ENCODE measurements around the gene GGT5.
"Not testable (repeated sequence)": the region's sequence is repeated elsewhere in the genome, so short reads cannot be mapped to it uniquely, and the experiment has no call there.

Gene GGT5

GRCh38 chr22:24264329-24264896, 19.5 kb upstream of the GGT5 start:
- not testable (repeated sequence) for DNase-seq (ENCODE audit: low read depth); H3K4me3 ChIP-seq (ENCODE audit: low read depth, low read length)

- not testable (repeated sequence) for DNase-seq (ENCODE audit: low read depth); H3K4me3 ChIP-seq (ENCODE audit: low read depth, low read length)
Measured at GRCh38 chr22:24263479-24263878, 18.6 kb upstream of the GGT5 start.

GRCh38 chr22:24262185-24262749, 17.4 kb upstream of the GGT5 start:
- not testable (repeated sequence) for DNase-seq (ENCODE audit: low read depth); H3K4me3 ChIP-seq (ENCODE audit: low read depth, low read length)

DNA sequence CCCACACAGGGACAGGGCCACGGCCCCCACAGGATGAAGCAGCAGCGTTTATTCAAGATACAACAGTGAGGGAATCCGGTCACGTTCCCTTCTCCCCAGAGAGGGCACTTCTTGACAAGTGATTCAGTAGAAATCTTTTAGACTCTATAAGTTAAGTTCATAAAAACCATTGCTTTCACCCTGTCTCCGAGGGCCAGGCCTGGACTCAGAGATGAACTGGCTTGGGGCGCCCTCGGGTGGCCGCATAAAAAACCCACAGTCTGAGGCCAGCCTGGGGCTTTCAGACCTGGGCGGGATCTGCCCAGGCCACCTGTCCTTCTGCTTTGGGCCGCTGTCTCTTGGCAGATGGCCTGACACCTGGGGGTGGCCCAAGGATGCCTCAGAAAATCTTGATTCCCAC, 14.6 kb upstream of the GGT5 start:
- not testable (repeated sequence) for H3K4me3 ChIP-seq (ENCODE audit: low read depth, low read length); DNase-seq (ENCODE audit: low read depth)

GRCh38 chr22:24256736-24257135, 11.9 kb upstream of the GGT5 start:
- not testable (repeated sequence) for DNase-seq (ENCODE audit: low read depth); H3K4me3 ChIP-seq (ENCODE audit: low read depth, low read length)

- H3K4me3 ChIP-seq (ENCODE audit: low read depth, low read length); DNase-seq (ENCODE audit: low read depth): not testable (repeated sequence)
Measured at GRCh38 chr22:24256136-24256535, 11.3 kb upstream of the GGT5 start.

- not testable (repeated sequence) for H3K4me3 ChIP-seq (ENCODE audit: low read depth, low read length); DNase-seq (ENCODE audit: low read depth)
Measured at GRCh38 chr22:24253126-24253525, 8.2 kb upstream of the GGT5 start.

GRCh38 chr22:24251286-24251685, 6.4 kb upstream of the GGT5 start:
- DNase-seq (ENCODE audit: low read depth); H3K4me3 ChIP-seq (ENCODE audit: low read depth, low read length): not testable (repeated sequence)

DNA sequence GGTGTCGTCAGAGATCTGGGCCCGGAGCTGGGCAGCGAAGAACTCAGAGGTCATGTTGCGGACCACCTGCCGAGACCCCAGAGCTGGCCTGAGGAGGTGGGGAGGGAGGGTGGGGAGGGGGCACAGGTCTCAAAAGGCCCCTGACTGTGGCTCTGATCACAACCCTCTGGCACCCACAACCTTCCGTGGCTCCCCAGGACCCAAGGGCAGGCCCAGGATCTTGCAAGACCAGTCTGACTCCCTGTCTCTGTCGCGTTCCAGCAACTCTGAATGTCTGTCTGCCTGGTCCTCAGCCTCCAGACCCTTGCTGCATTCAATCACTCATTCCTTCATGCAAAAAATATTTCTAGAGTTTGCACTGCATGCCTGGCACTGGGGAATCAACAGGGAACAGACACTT, 4.5 kb upstream of the GGT5 start:
- H3K4me3 ChIP-seq (ENCODE audit: low read depth, low read length); DNase-seq (ENCODE audit: low read depth): not testable (repeated sequence)

GRCh38 chr22:24248611-24249010, 3.7 kb upstream of the GGT5 start:
- not testable (repeated sequence) for DNase-seq (ENCODE audit: low read depth); H3K4me3 ChIP-seq (ENCODE audit: low read depth, low read length)

DNA sequence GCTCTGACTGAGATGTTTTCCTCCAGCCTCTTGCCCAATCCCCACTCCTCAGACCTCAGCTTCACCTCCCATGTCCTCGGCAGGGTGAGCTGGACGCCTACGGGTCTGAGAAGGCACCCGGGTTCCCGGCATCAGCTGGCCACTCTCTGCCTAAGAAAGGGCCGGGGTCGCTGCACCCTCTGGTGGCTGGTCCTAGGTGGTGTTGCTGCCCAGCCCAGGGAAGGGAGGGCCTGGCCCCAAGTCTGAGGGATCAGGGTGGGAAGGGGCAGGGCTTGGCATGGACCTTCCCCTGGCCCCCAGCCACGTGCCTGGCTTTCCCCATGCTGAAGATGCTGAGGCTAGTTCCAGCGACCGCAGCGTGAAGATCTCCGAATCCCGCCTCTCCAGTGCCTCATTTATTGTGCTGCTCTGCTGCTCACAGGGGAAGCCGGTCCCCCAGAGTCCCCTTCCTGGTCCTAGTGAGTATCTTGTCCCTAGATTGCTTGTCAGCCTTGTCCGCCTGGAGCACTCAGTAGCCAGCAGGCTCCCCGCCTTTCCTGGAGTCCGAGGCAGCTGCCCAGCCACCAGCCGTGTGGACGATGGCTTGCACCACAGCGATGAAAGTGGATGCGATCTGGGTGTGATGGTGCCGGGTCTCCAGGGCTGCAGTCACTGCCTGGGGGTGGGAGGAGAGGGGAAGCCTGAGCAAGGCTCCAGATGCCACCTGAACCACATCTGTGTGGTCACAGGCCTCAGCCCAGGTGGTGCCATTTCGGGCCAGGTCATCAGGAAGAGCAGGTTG, 2.9 kb upstream of the GGT5 start:
- peak; percentile 97 for DNase-seq (ENCODE audit: low read depth)
- peak overlapping the region; percentile 2 for H3K4me3 ChIP-seq (ENCODE audit: low read depth, low read length)

DNA sequence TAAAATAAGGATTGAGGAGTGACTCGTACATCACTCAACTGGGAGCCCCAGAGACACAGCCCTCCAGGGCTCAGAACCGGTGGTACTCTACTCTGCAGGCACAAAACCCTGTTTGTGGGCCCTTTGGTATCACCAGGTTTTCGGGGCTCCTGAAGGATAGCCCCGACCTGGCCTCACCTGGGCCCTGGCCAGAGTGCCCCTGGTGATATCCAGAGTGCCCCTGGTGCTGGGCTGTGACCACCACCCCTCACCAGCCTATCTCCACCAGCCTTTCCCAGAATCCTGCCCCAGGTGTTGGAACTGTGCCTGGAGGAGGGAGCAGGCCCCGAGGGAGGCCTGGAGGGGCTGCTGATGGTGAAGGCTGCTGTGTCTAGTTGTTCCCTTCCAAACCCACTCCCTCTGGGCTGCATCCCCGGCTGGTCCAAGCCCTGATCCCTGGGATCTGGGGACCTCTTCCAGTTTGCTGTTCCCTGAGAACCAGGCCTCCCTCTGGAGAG, 2.2 kb upstream of the GGT5 start:
- DNase-seq (ENCODE audit: low read depth): no peak
- H3K4me3 ChIP-seq (ENCODE audit: low read depth, low read length): no peak overlapping the region

- peak; percentile 90 for DNase-seq (ENCODE audit: low read depth)
Measured at GRCh38 chr22:24245584-24246561, 991 bp upstream of the GGT5 start.

GRCh38 chr22:24244144-24244787, 616 bp downstream of the GGT5 start:
- peak overlapping the region; percentile 51 for H3K4me3 ChIP-seq (ENCODE audit: low read depth, low read length)
- peak; percentile 60 for DNase-seq (ENCODE audit: low read depth)

More at GRCh38 chr22:24245584-24246561, 991 bp upstream of the GGT5 start:
- peak overlapping the region; percentile 34 for H3K4me3 ChIP-seq (ENCODE audit: low read depth, low read length)

DNA sequence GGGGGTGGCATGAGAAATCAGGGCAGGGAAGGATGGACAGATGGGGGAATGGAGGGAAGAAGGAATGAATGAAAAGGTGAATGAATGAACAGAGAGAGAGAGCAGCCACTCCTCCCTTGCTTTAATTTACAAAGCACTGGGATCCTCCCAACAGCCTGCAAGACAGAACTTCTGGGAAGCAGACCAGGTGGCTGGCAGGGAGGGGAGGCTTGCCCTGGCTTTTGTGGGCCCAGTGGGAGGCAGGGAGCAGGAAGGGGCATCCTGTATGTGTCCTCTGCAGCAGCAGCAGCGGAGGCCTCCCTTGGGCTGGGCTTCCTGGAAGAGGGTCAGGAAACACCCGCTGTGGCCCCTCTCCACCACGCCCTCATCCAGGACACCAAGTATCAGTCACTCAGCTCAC, 1.5 kb downstream of the GGT5 start:
- peak; percentile 56 for DNase-seq (ENCODE audit: low read depth)
- H3K4me3 ChIP-seq (ENCODE audit: low read depth, low read length): peak overlapping the region; percentile 51

DNA sequence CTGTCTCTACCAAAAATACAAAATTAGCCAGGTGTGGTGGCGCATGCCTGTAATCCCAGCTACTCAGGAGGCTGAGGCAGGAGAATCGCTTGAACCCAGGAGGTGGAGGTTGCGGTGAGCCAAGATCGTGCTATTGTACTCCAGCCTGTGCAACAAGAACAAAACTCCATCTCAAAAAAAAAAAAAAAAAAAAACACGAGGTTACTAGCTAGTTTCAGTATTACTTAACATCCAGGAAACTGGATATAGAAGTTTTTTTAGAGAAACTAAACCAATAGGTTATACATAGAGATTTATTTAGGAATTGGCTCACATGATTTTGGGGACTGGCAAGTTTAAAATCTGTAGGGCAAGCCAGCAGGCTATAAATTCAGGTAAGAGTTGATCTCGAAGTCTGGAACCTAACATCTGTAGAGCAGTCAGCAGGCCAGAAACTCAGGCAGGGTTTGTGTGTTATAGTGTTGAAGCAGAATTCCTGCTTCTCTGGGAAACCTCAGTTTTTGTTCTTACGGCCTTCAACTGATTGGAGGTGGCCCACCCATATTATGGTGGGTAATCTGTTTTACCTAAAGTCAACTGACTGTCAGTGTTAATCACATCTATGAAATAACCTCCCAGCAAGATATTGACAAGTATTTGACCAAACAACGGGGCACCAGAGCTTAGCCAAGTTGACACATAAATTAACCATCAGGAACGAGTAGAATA, 3.7 kb downstream of the GGT5 start:
- not testable (repeated sequence) for DNase-seq (ENCODE audit: low read depth); H3K4me3 ChIP-seq (ENCODE audit: low read depth, low read length)

GRCh38 chr22:24240381-24240780, 4.5 kb downstream of the GGT5 start:
- no peak overlapping the region for H3K4me3 ChIP-seq (ENCODE audit: low read depth, low read length)
- no peak for DNase-seq (ENCODE audit: low read depth)

GRCh38 chr22:24238101-24238694, 6.7 kb downstream of the GGT5 start:
- H3K4me3 ChIP-seq (ENCODE audit: low read depth, low read length); DNase-seq (ENCODE audit: low read depth): not testable (repeated sequence)

All from skeletal muscle cell (primary cell).